Left lung (tissue), 10 donors: ENCODE results near the gene WNT7B. TPM values are rescaled to one million over a fixed set of nuclear protein-coding genes. Genes with fewer than 3 reads are reported as not detected.
A peak's percentile ranks its signal among the peaks of the same experiment; 100 is the strongest.
"Not testable (repeated sequence)": the region's sequence is repeated elsewhere in the genome, so short reads cannot be mapped to it uniquely, and the experiment has no call there.

ENCODE experiments used
- ATAC-seq: fragments of 200-7000 bp; cut with Tn5 transposase; one replicate; pipeline ENCODE4 v1.9.1; 2020; ENCODE audit warnings: moderate library complexity
- DNase-seq, 4 donors: peaks; one replicate each; pipeline ENCODE4 v3.0.0-alpha.2; 2013 to 2020
- H3K27ac ChIP-seq, 2 donors: fragments of 200-600 bp; sonication (generic) in 1 of 2; one replicate each; pipeline versions ENCODE4 v1.5.0 to v1.8.0; 2020 to 2021
- H3K27me3 ChIP-seq, 2 donors: fragments of 200-600 bp; sonication (generic) in 1 of 2; one replicate each; pipeline versions ENCODE4 v1.5.0 to v1.8.0; 2020 to 2021
- H3K36me3 ChIP-seq, 2 donors: fragments of 200-600 bp; sonication (generic) in 1 of 2; one replicate each; pipeline versions ENCODE4 v1.5.0 to v1.8.0; 2020 to 2021
- H3K4me1 ChIP-seq, 2 donors: fragments of 200-600 bp; one replicate each; pipeline ENCODE4 v1.8.0; 2021
- H3K4me3 ChIP-seq, 2 donors: fragments of 200-600 bp; sonication (generic) in 1 of 2; one replicate each; pipeline versions ENCODE4 v1.5.0 to v1.8.0; 2020 to 2021; ENCODE audit warnings: mild to moderate bottlenecking in 1 of 2
- H3K9me3 ChIP-seq, 2 donors: fragments of 200-600 bp; sonication (generic) in 1 of 2; one replicate each; pipeline versions ENCODE4 v1.5.0 to v1.8.0; 2020 to 2021
- CTCF ChIP-seq, 2 donors: fragments of 200-600 bp; sonication (generic) in 1 of 2; IDR thresholded peaks; one replicate each; pipeline versions ENCODE4 v1.5.0 to v1.8.0; 2021; ENCODE audit warnings: antibody characterized with exemption in 2 of 2
- intact Hi-C, 2 donors: fragments of 100-400 bp; cut with DNase I; formaldehyde crosslinking; loops; one replicate each; pipeline versions ENCODE4 v1.11.2 to v1.14.2; 2022
- polyA plus RNA-seq, 6 donors: library from polyadenylated mRNA; unstranded; fragments of 120-200 nt; gene quantifications; one replicate each; pipeline ENCODE4 v1.2.1, GENCODE V29; 2013; ENCODE audit not compliant: insufficient read length in 6 of 6
- total RNA-seq, 2 donors: library from RNA; stranded (reverse); fragmentation: NEBNext Ultra II Directional; extraction: Animal tissue kit (Norgen Biotek cat#: 25700); gene quantifications; one replicate each; pipeline ENCODE4 v1.2.1, GENCODE V29; 2021
- donor health status: DM: no; HTN: yes; CAD: no.
- donor health status: DM: no; HTN: no; CAD: no.

The WNT7B gene
- total and polyA plus RNA-seq, 8 donors = 7.2 to 21.7 (median 14.9) TPM

- ATAC-seq (peak; percentile 88), DNase-seq (peak; percentile 83 to 98 (median 92))
- peak; percentile 93 to 98 for TF ChIP-seq CTCF (IDR thresholded peaks at IDR 0.05)
- H3K36me3 ChIP-seq = no peaks in the 10 kb centered on the region
- peaks cover 0 to 10% of the 10 kb centered on the region in 2 donors for H3K9me3 ChIP-seq
- H3K4me1 ChIP-seq = peaks cover 23 to 62% of the 10 kb centered on the region in 2 donors
- H3K4me3 ChIP-seq = peak overlapping the region in 1 of 2 donors; percentile 29
- intact Hi-C loops = loop anchor here (5.0 to 10.0 kb wide), 2 partner anchors 68 to 111 kb away; no protein-coding TSS in a partner anchor
- peak overlapping the region; percentile 86 to 91 for H3K27ac ChIP-seq
- H3K27me3 ChIP-seq = no peaks in the 10 kb centered on the region
Measured at GRCh38 chr22:46006379-46007002, 29.5 kb upstream of the WNT7B start.

GRCh38 chr22:46005116-46005705 is 28.2 kb upstream of the WNT7B start:
- DNase-seq = peak in 1 of 4 donors; percentile 27
- H3K9me3 ChIP-seq, H3K36me3 ChIP-seq, H3K27me3 ChIP-seq, ATAC-seq, H3K4me3 ChIP-seq, H3K27ac ChIP-seq: not testable (repeated sequence)
- intact Hi-C loops = loop anchor here (5.0 to 10.0 kb wide), 2 partner anchors 70 to 112 kb away; no protein-coding TSS in a partner anchor
- peaks cover 23 to 56% of the 10 kb centered on the region in 2 donors for H3K4me1 ChIP-seq

GRCh38 chr22:46004105-46004866 is 27.3 kb upstream of the WNT7B start:
- ATAC-seq (no peak), DNase-seq (peak in 1 of 4 donors; percentile 40)
- Histone ChIP-seq H3K36me3 (no peaks in the 10 kb centered on the region), H3K4me3 (no peak overlapping the region), H3K27ac (no peak overlapping the region), H3K9me3 (peaks cover 0 to under 1% of the 10 kb centered on the region in 2 donors), H3K27me3 (no peaks in the 10 kb centered on the region), H3K4me1 (peaks cover 23 to 56% of the 10 kb centered on the region in 2 donors)
- TF ChIP-seq CTCF (IDR thresholded peaks at IDR 0.05) = no peak
- intact Hi-C loops = loop anchor here in 1 of 2 donors (10.0 kb wide), 1 partner anchor 71 kb away; no protein-coding TSS in a partner anchor

- intact Hi-C loops = loop anchor here in 1 of 2 donors (10.0 kb wide), 1 partner anchor 71 kb away; no protein-coding TSS in a partner anchor
- H3K27me3 ChIP-seq = no peaks in the 10 kb centered on the region
- no peaks in the 10 kb centered on the region for H3K36me3 ChIP-seq
- ATAC-seq (no peak), DNase-seq (peak in 1 of 4 donors; percentile 29)
- TF ChIP-seq CTCF (IDR thresholded peaks at IDR 0.05) = no peak
- no peaks in the 10 kb centered on the region for H3K9me3 ChIP-seq
- H3K4me1 ChIP-seq = peaks cover 27 to 59% of the 10 kb centered on the region in 2 donors
- H3K27ac ChIP-seq = no peak overlapping the region
- H3K4me3 ChIP-seq = no peak overlapping the region
Measured at GRCh38 chr22:46003271-46004091, 26.5 kb upstream of the WNT7B start.

- Histone ChIP-seq H3K27ac (no peak overlapping the region), H3K36me3 (no peaks in the 10 kb centered on the region), H3K9me3 (no peaks in the 10 kb centered on the region), H3K27me3 (no peaks in the 10 kb centered on the region), H3K4me1 (peaks cover 31 to 59% of the 10 kb centered on the region in 2 donors), H3K4me3 (no peak overlapping the region)
- intact Hi-C loops = loop anchor here in 1 of 2 donors (10.0 kb wide), 1 partner anchor 72 kb away; no protein-coding TSS in a partner anchor
- no peak for ATAC-seq
- TF ChIP-seq CTCF (IDR thresholded peaks at IDR 0.05) = no peak
- peak in 1 of 4 donors; percentile 32 for DNase-seq
Measured at GRCh38 chr22:46002757-46003270, 25.9 kb upstream of the WNT7B start.
